IPS DF 4.7 (cell line): Measurements from ENCODE around the gene OPRL1.
"Not testable (repeated sequence)": the region's sequence is repeated elsewhere in the genome, so short reads cannot be mapped to it uniquely, and the experiment has no call there.

ENCODE experiments used
- DNase-seq: peaks from one replicate; pipeline ENCODE4 v3.0.0-alpha.2; 2013; ENCODE audit warnings: low spot score; ENCODE audit errors: extremely low read depth

Gene OPRL1

GRCh38 chr20:64083804-64084684, 4.2 kb downstream of the OPRL1 start, which contains the start of gene LKAAEAR1:
Gene LKAAEAR1 (minus strand): TSS chr20:64084398. CDS start chr20:64084219, 179 bp downstream.
- no peak for DNase-seq

GRCh38 chr20:64084685-64085152, 4.8 kb downstream of the OPRL1 start:
- no peak for DNase-seq

GRCh38 chr20:64086801-64087200, 6.9 kb downstream of the OPRL1 start:
- DNase-seq = no peak

GRCh38 chr20:64087226-64087825, 7.4 kb downstream of the OPRL1 start:
- DNase-seq = not testable (repeated sequence)

GRCh38 chr20:64088586-64088985, 8.7 kb downstream of the OPRL1 start:
- not testable (repeated sequence) for DNase-seq

- no peak for DNase-seq
Measured at GRCh38 chr20:64090165-64090564, 10.3 kb downstream of the OPRL1 start.

GRCh38 chr20:64091340-64091739, 11.5 kb downstream of the OPRL1 start:
- DNase-seq = no peak

- no peak for DNase-seq
Measured at GRCh38 chr20:64091770-64092169, 11.9 kb downstream of the OPRL1 start.

- no peak for DNase-seq
Measured at GRCh38 chr20:64092258-64093012, 12.6 kb downstream of the OPRL1 start.

GRCh38 chr20:64093013-64093503, 13.2 kb downstream of the OPRL1 start:
- DNase-seq = no peak

GRCh38 chr20:64095455-64095854, 15.6 kb downstream of the OPRL1 start:
- no peak for DNase-seq

- DNase-seq = no peak
Measured at GRCh38 chr20:64095927-64096326, 16.0 kb downstream of the OPRL1 start.

- DNase-seq = no peak
Measured at GRCh38 chr20:64096535-64096934, 16.7 kb downstream of the OPRL1 start.

- no peak for DNase-seq
Measured at GRCh38 chr20:64098471-64099013, 18.7 kb downstream of the OPRL1 start.

- no peak for DNase-seq
Measured at GRCh38 chr20:64099086-64099786, 19.4 kb downstream of the OPRL1 start.

- no peak for DNase-seq
Measured at GRCh38 chr20:64099880-64100565, 20.1 kb downstream of the OPRL1 start.

- DNase-seq = no peak
Measured at GRCh38 chr20:64100566-64100888, 20.6 kb downstream of the OPRL1 start.

GRCh38 chr20:64100946-64101688, 21.2 kb downstream of the OPRL1 start:
- DNase-seq = no peak
